MM.1S (cell line): ENCODE results near the gene AGPAT2.

ENCODE experiments used
- DNase-seq: peaks from one replicate; pipeline ENCODE4 v3.0.0-alpha.2; 2015
- H2AFZ ChIP-seq: fragments of 300-600 bp; sonication (generic); 2 replicates; pipeline ENCODE4 v1.6.0; 2016; ENCODE audit warnings: antibody characterized with exemption, low read length
- H3F3A ChIP-seq: fragments of 300-600 bp; sonication (generic); 2 replicates; pipeline ENCODE4 v1.6.1; 2016; ENCODE audit warnings: mild to moderate bottlenecking, antibody characterized with exemption, low read length, moderate library complexity, mixed read lengths; ENCODE audit not compliant: insufficient read depth
- H3K27ac ChIP-seq: fragments of 300-600 bp; sonication (generic); 2 replicates; pipeline ENCODE4 v1.5.1; 2016; ENCODE audit warnings: mild to moderate bottlenecking, low read length
- H3K27me3 ChIP-seq: fragments of 300-600 bp; sonication (generic); replicated peaks from 2 replicates; pipeline ENCODE4 v1.6.0; 2016; ENCODE audit warnings: low read length; ENCODE audit not compliant: insufficient read depth
- H3K36me3 ChIP-seq: fragments of 300-600 bp; sonication (generic); replicated peaks from 2 replicates; pipeline ENCODE4 v1.6.1; 2016; ENCODE audit warnings: mild to moderate bottlenecking, low read length, mixed read lengths; ENCODE audit not compliant: insufficient read depth
- H3K4me1 ChIP-seq: fragments of 300-600 bp; sonication (generic); 2 replicates; pipeline ENCODE4 v1.6.1; 2016; ENCODE audit warnings: low read length, mixed read lengths
- H3K4me2 ChIP-seq: fragments of 300-600 bp; sonication (generic); 2 replicates; pipeline ENCODE4 v1.6.0; 2016; ENCODE audit warnings: low read depth, low read length
- H3K4me3 ChIP-seq: fragments of 300-600 bp; sonication (generic); 2 replicates; pipeline ENCODE4 v1.5.1; 2016; ENCODE audit warnings: low read length, mixed read lengths
- H3K79me2 ChIP-seq: fragments of 300-600 bp; sonication (generic); 2 replicates; pipeline ENCODE4 v1.6.1; 2016; ENCODE audit warnings: mixed run types, low read length, mixed read lengths
- H3K9ac ChIP-seq: fragments of 300-600 bp; sonication (generic); 2 replicates; pipeline ENCODE4 v1.6.1; 2016; ENCODE audit warnings: low read length, mixed read lengths
- H3K9me2 ChIP-seq: fragments of 300-600 bp; sonication (generic); replicated peaks from 2 replicates; pipeline ENCODE4 v1.6.1; 2016; ENCODE audit warnings: mild to moderate bottlenecking, low read length, mixed read lengths; ENCODE audit not compliant: insufficient read depth
- H3K9me3 ChIP-seq: fragments of 300-600 bp; sonication (generic); replicated peaks from 2 replicates; pipeline ENCODE4 v1.6.1; 2016; ENCODE audit warnings: mild to moderate bottlenecking, low read length, mixed read lengths; ENCODE audit not compliant: insufficient read depth
- H4K20me1 ChIP-seq: fragments of 300-600 bp; sonication (generic); 2 replicates; pipeline ENCODE4 v1.6.1; 2016; ENCODE audit warnings: mild to moderate bottlenecking, low read length, moderate library complexity, mixed read lengths; ENCODE audit not compliant: insufficient read depth
- CTCF ChIP-seq: fragments of 300-600 bp; sonication (generic); IDR thresholded peaks from 2 replicates; pipeline ENCODE4 v1.5.1; 2016; ENCODE audit warnings: antibody characterized with exemption, low read length, mixed read lengths
- EZH2 ChIP-seq: fragments of 300-600 bp; sonication (generic); optimal IDR thresholded peaks from 2 replicates; pipeline ENCODE3; 2017; ENCODE audit warnings: low read depth, mild to moderate bottlenecking, antibody characterized with exemption, low read length, mixed read lengths
- EZH2phosphoT487 ChIP-seq: fragments of 300-600 bp; sonication (generic); IDR thresholded peaks from 2 replicates; pipeline ENCODE4 v1.6.1; 2018; ENCODE audit warnings: antibody characterized with exemption, low read length

AGPAT2 gene

DNA sequence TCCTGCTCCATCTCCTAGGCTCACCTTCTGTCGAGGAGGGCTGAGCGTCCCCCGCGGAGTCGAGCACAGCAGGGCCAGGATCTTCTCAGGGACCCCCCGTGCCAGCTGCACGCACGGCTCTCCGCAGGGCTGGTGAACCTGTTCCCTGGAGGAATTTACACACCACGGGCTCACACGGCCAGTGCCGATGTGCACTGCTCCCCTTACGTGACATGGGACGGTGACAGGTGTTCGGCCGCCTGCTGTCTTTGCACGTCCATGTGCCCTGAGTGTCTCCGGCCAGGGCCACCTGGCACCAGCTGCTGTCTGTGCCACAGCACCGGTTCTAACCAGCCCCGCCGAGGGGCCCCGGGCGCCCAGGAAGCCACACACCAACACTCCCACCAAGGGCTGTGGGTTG is 8.7 kb upstream of the AGPAT2 start:
- Histone ChIP-seq H3K9me3 (no peaks in the 10 kb centered on the region), H2AFZ (no peak overlapping the region), H3K9ac (no peak overlapping the region), H3K79me2 (no peaks in the 10 kb centered on the region), H4K20me1 (no peaks in the 10 kb centered on the region), H3K27ac (no peak overlapping the region), H3K36me3 (no peaks in the 10 kb centered on the region), H3F3A (no peaks in the 10 kb centered on the region), H3K27me3 (peaks cover 92% of the 10 kb centered on the region), H3K4me2 (no peak overlapping the region), H3K9me2 (no peaks in the 10 kb centered on the region), H3K4me3 (no peak overlapping the region), H3K4me1 (no peaks in the 10 kb centered on the region)
- TF ChIP-seq EZH2 = no peak
- TF ChIP-seq CTCF = no peak
- TF ChIP-seq EZH2phosphoT487 = no peak
- DNase-seq = no peak

- Histone ChIP-seq H3K9ac (no peak overlapping the region), H3K4me1 (no peaks in the 10 kb centered on the region)
- DNase-seq = no peak
Observed at GRCh38 chr9:136695435-136695895, 8.2 kb upstream of the AGPAT2 start.

GRCh38 chr9:136694872-136695247 is 7.6 kb upstream of the AGPAT2 start:
- Histone ChIP-seq H3K9ac (no peak overlapping the region), H3K9me3 (no peaks in the 10 kb centered on the region), H3K36me3 (no peaks in the 10 kb centered on the region), H3K27me3 (peaks cover 94% of the 10 kb centered on the region), H3K4me2 (no peak overlapping the region), H3F3A (no peaks in the 10 kb centered on the region), H3K9me2 (no peaks in the 10 kb centered on the region), H3K4me1 (no peaks in the 10 kb centered on the region), H4K20me1 (no peaks in the 10 kb centered on the region), H2AFZ (no peak overlapping the region), H3K27ac (no peak overlapping the region), H3K79me2 (no peaks in the 10 kb centered on the region), H3K4me3 (no peak overlapping the region)
- TF ChIP-seq EZH2 (no peak), EZH2phosphoT487 (no peak), CTCF (no peak)
- no peak for DNase-seq

More at GRCh38 chr9:136695435-136695895, 8.2 kb upstream of the AGPAT2 start:
- Histone ChIP-seq H2AFZ (no peak overlapping the region), H3K36me3 (no peaks in the 10 kb centered on the region), H3K79me2 (no peaks in the 10 kb centered on the region), H3K27me3 (peaks cover 94% of the 10 kb centered on the region), H3K9me3 (no peaks in the 10 kb centered on the region), H3K4me2 (no peak overlapping the region), H4K20me1 (no peaks in the 10 kb centered on the region), H3F3A (no peaks in the 10 kb centered on the region), H3K9me2 (no peaks in the 10 kb centered on the region), H3K27ac (no peak overlapping the region), H3K4me3 (no peak overlapping the region)
- TF ChIP-seq EZH2phosphoT487 (no peak), EZH2 (no peak), CTCF (no peak)
